Subcutaneous adipose tissue (tissue), 4 donors: Measurements from ENCODE around the gene DAND5. TPM values are rescaled to one million over a fixed set of nuclear protein-coding genes. Genes with fewer than 3 reads are reported as not detected.

Source experiments
- total RNA-seq, 4 donors: library from RNA; depleted of rRNA; stranded (reverse); fragments of >200 nt; gene quantifications; one replicate each; pipeline ENCODE4 v1.1.0, GENCODE V29; 2016
- TF ChIP-seq, protein P1 (sequence below): fragments of 450-650 bp; IDR thresholded peaks from one replicate; pipeline ENCODE4 v1.5.1; 2016; ENCODE audit warnings: low read depth, mild to moderate bottlenecking, control low read depth, antibody characterized with exemption, moderate library complexity

Gene DAND5
- total RNA-seq, 4 donors from 2014 or later: not detected

- TF ChIP-seq, protein P1, sequence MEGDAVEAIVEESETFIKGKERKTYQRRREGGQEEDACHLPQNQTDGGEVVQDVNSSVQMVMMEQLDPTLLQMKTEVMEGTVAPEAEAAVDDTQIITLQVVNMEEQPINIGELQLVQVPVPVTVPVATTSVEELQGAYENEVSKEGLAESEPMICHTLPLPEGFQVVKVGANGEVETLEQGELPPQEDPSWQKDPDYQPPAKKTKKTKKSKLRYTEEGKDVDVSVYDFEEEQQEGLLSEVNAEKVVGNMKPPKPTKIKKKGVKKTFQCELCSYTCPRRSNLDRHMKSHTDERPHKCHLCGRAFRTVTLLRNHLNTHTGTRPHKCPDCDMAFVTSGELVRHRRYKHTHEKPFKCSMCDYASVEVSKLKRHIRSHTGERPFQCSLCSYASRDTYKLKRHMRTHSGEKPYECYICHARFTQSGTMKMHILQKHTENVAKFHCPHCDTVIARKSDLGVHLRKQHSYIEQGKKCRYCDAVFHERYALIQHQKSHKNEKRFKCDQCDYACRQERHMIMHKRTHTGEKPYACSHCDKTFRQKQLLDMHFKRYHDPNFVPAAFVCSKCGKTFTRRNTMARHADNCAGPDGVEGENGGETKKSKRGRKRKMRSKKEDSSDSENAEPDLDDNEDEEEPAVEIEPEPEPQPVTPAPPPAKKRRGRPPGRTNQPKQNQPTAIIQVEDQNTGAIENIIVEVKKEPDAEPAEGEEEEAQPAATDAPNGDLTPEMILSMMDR: no peak
Observed at GRCh38 chr19:12996406-12997094, 27.2 kb downstream of the DAND5 start.

DNA sequence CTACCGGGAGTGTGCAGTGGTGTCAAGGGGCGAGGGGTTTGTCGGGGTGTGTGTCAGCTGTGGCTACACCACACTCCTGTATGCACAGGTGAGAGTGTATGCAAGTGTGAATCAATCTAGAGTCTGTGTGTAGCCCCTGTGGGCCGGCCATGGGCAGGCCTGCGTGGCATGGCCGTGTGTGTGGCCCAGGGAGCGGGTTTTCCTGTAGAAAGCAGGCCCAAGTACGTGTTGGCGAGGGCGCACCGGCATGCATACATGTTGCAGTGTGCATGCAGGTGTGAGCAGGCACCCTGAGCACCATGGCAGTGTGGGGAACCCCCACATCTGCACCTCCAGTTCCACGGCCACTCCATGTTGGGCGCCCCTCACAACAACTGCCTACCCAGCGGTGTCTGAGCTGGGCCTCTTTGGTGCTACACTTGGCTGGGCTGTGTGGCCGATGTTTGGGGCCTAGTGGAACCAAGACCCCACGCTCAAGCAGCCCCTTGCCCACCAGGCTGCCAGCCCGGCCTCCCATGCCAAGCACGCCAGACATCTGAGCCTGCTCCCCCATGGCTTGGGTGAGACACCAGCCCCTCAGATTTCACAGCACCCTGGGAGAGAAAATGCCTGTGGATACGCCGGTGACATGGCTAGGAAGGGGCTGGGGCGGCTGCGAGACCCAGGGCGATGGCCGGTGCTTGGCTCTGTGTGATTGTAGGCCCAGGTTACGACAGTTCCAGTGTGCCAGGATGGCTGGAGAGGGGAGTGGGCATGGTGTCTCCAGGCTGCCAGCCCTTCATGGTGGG is 28.0 kb downstream of the DAND5 start:
- TF ChIP-seq, protein P1: no peak

DNA sequence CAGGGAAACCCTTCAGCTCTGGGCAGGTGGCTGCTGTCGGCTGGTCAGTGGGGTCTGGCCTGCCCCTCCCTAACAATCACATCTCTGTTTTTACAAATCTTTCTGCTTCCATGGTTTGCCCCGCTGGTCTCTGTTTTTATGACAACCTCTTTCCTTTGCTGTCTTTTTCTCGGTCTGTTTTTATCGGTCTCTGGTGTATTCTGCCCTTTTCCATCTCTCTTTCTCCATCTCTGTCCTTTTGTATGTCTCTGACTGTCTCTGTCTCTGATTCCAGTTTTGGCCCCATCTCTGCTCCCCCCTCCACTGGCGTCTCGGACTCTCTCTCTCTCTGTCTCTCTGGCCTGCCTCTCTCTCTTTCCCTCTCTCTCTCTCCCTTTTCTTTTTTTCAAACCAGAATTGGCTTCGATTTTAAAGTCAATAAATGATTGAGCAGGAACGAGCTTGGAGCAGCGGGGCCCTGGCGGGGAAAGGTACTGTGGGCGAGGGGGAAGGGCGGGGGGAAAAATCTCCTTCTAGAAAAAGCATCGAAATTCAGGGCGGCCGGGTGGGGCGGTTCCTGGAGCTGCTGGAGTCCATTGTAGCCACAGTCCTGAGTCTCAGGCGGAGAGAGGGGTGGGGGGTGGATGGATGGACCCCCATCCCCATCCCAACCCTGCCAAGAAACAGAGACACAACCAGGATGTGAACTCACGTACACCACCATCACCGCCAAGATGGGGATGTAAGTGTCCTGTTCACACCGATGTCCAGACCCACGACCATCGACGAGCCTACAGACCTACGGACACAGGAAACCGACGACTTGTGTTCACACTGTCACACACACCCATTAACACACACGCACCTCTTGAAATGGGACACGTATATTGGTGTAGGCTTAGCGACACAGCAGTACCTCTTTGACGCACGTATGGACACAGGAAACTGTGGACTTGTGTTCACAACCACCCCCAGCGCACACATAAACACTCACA is 28.9 kb downstream of the DAND5 start:
- TF ChIP-seq, protein P1: no peak

GRCh38 chr19:13001166-13001501 is 31.8 kb downstream of the DAND5 start:
- TF ChIP-seq, protein P1: no peak

- TF ChIP-seq, protein P1: no peak
Observed at GRCh38 chr19:13001502-13002165, 32.3 kb downstream of the DAND5 start.

GRCh38 chr19:13002166-13002898 is 33.0 kb downstream of the DAND5 start:
- TF ChIP-seq, protein P1: no peak
